Measurements from ENCODE around the gene SRSF1.
A peak's percentile ranks its signal among the peaks of the same experiment; 100 is the strongest.
"Not testable (repeated sequence)": the region's sequence is repeated elsewhere in the genome, so short reads cannot be mapped to it uniquely, and the experiment has no call there.

SRSF1 gene

GRCh38 chr17:57963149-57963511, 43.9 kb downstream of the SRSF1 start:
- no peak for DNase-seq

GRCh38 chr17:57962279-57963148, 44.5 kb downstream of the SRSF1 start:
- no peak for DNase-seq

- DNase-seq, result no peak
These were observed 47.1 kb downstream of the SRSF1 start for GRCh38 chr17:57959929-57960328.

GRCh38 chr17:57958391-57958790, 48.7 kb downstream of the SRSF1 start:
- not testable (repeated sequence) for DNase-seq

GRCh38 chr17:57957886-57958285, 49.2 kb downstream of the SRSF1 start:
- DNase-seq, result no peak

- no peak for DNase-seq
These were observed 49.8 kb downstream of the SRSF1 start for GRCh38 chr17:57957120-57957850.

- peak; percentile 18 for DNase-seq
These were observed 50.5 kb downstream of the SRSF1 start for GRCh38 chr17:57956291-57957119.

- peak; percentile 50 for DNase-seq
These were observed 51.7 kb downstream of the SRSF1 start, which contains the start of gene CUEDC1 for GRCh38 chr17:57955183-57955931. Gene CUEDC1 (minus strand): TSS chr17:57955412. CDS start chr17:57885564, 69,848 bp downstream.

- DNase-seq, result no peak
These were observed 52.5 kb downstream of the SRSF1 start for GRCh38 chr17:57954397-57955182.

- no peak for DNase-seq
These were observed 53.2 kb downstream of the SRSF1 start for GRCh38 chr17:57953705-57954396.

Measured in activated CD4-positive, alpha-beta T cell treated with anti-CD3 and anti-CD28 coated beads for 1 hour (primary cell).